ENCODE results near the gene RHBDL1.
"Not testable (repeated sequence)": the region's sequence is repeated elsewhere in the genome, so short reads cannot be mapped to it uniquely, and the experiment has no call there.

RHBDL1 gene

GRCh38 chr16:689175-689897 lies 13.9 kb downstream of the RHBDL1 start:
- DNase-seq, result no peak

- not testable (repeated sequence) for DNase-seq
These were observed 15.8 kb downstream of the RHBDL1 start for GRCh38 chr16:691242-691641.

GRCh38 chr16:692356-693108 lies 17.1 kb downstream of the RHBDL1 start:
- no peak for DNase-seq

- DNase-seq, result no peak
These were observed 17.9 kb downstream of the RHBDL1 start for GRCh38 chr16:693364-693763.

- no peak for DNase-seq
These were observed 18.3 kb downstream of the RHBDL1 start for GRCh38 chr16:693766-694165.

GRCh38 chr16:694187-694862 lies 18.9 kb downstream of the RHBDL1 start:
- DNase-seq, result no peak

GRCh38 chr16:694863-695354 lies 19.4 kb downstream of the RHBDL1 start:
- no peak for DNase-seq

GRCh38 chr16:695355-696089 lies 20.1 kb downstream of the RHBDL1 start:
- no peak for DNase-seq

- DNase-seq, result no peak
These were observed 23.6 kb downstream of the RHBDL1 start for GRCh38 chr16:698911-699671.

GRCh38 chr16:700684-701584 lies 25.5 kb downstream of the RHBDL1 start:
- DNase-seq, result no peak

- DNase-seq, result no peak
These were observed 26.9 kb downstream of the RHBDL1 start for GRCh38 chr16:702341-702740.

- DNase-seq, result no peak
These were observed 27.9 kb downstream of the RHBDL1 start for GRCh38 chr16:703406-703805.

GRCh38 chr16:704047-704446 lies 28.6 kb downstream of the RHBDL1 start:
- DNase-seq, result no peak

- no peak for DNase-seq
These were observed 29.3 kb downstream of the RHBDL1 start for GRCh38 chr16:704552-705380.

- DNase-seq, result no peak
These were observed 30.1 kb downstream of the RHBDL1 start, which contains the start of gene FBXL16 for GRCh38 chr16:705431-706188. Gene FBXL16 (minus strand): TSS chr16:705801. CDS start chr16:697405, 8,396 bp downstream.

GRCh38 chr16:706189-707061 lies 31.0 kb downstream of the RHBDL1 start:
- DNase-seq, result no peak

GRCh38 chr16:707062-707538 lies 31.6 kb downstream of the RHBDL1 start:
- DNase-seq, result no peak

GRCh38 chr16:708019-708418 lies 32.5 kb downstream of the RHBDL1 start:
- DNase-seq, result no peak
